NT2/D1 (cell line): ENCODE data around the gene FABP1.

Experiments used
- SUZ12 ChIP-seq: IDR thresholded peaks from 2 replicates; pipeline ENCODE4 v1.6.1; 2011; ENCODE audit not compliant: insufficient read length, insufficient read depth; ENCODE audit errors: extremely low read depth
- YY1 ChIP-seq: IDR thresholded peaks from 2 replicates; pipeline ENCODE4 v1.6.1; 2011; ENCODE audit not compliant: insufficient read length, insufficient read depth
- ZNF274 ChIP-seq: IDR thresholded peaks from 2 replicates; pipeline ENCODE4 v1.6.1; 2011; ENCODE audit warnings: mild to moderate bottlenecking, low read depth, low read length

DNA sequence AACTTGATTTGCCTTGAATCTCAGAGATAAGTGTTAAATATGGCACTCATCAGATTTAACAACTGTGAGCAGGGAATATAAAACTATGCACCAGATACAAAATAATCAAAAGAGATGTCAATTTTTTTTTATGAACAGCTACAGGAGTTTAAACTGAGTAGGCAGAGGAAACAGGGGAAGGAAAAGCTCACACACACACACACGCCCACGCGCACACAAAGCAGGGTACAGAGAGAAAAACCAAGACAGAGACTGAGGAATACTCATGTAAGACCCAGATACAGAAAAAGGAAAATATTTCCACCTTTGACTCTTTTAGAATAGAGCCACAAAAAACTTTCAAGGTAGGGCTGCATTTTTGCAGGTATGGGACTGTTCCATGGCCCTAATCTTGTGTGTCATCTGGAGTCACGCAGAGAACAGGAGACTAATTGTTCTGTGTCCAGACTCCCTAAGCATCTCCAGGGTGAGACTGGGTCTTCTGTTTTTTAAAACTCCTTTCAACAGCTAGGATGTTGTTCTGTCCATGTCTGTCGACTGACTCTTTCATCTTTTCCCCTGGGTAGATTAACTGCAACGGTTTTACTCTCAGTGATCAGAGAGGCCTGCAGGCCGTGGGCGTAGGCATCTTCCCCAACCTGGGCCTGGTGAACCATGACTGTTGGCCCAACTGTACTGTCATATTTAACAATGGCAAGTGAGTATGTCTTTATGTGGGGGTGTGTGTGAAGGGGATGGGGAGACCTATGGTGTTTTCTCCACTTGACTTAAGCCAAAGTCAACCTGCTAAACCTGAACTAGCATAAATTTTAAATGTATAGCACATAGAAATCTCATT lies 37.2 kb downstream of the FABP1 start:
- no peak for TF ChIP-seq YY1
- TF ChIP-seq ZNF274, result no peak
- no peak for TF ChIP-seq SUZ12
